GM12873 (cell line): ENCODE measurements around the gene MRPL23.

Source experiments
- CTCF ChIP-seq: IDR thresholded peaks from 2 replicates; pipeline ENCODE4 v1.5.1; 2012; ENCODE audit warnings: low read depth, mild to moderate bottlenecking, moderate library complexity, low read length, control low read depth; ENCODE audit not compliant: insufficient read depth; ENCODE audit errors: missing control alignments

Gene MRPL23

GRCh38 chr11:1923201-1923956, 23.8 kb upstream of the MRPL23 start:
- TF ChIP-seq CTCF: no peak

- TF ChIP-seq CTCF: no peak
Measured at GRCh38 chr11:1924181-1924580, 23.0 kb upstream of the MRPL23 start.

GRCh38 chr11:1924646-1925372, 22.3 kb upstream of the MRPL23 start:
- TF ChIP-seq CTCF: no peak

- TF ChIP-seq CTCF: no peak
Measured at GRCh38 chr11:1925373-1926155, 21.6 kb upstream of the MRPL23 start.

GRCh38 chr11:1926156-1927025, 20.7 kb upstream of the MRPL23 start:
- TF ChIP-seq CTCF: no peak

- no peak for TF ChIP-seq CTCF
Measured at GRCh38 chr11:1927026-1927847, 19.9 kb upstream of the MRPL23 start.
